GM13976 (cell line): ENCODE results near the gene RNU1-3.

Experiments
- DNase-seq: peaks from one replicate; pipeline ENCODE4 v3.0.0; 2012; ENCODE audit warnings: low spot score
- CTCF ChIP-seq: IDR thresholded peaks from 2 replicates; pipeline ENCODE4 v1.5.1; 2012; ENCODE audit warnings: borderline replicate concordance, mild to moderate bottlenecking; ENCODE audit not compliant: insufficient read depth; ENCODE audit errors: extremely low read depth, missing control alignments, control extremely low read depth
- in situ Hi-C: fragments of 300-500 bp; cut with MboI; formaldehyde crosslinking; loops from one replicate; pipeline ENCODE4 v1.12.0; 2022; ENCODE audit warnings: low sequenced_read_pairs, mixed read lengths, inconsistent platforms; ENCODE audit not compliant: unreplicated experiment

RNU1-3 gene

GRCh38 chr1:16617114-16617631, 49.6 kb downstream of the RNU1-3 start:
- in situ Hi-C loops: no loop called here
- DNase-seq: peak; percentile 49
- no peak for TF ChIP-seq CTCF
